Inflammatory macrophage treated with lipopolysaccharide for 4 hours (primary cell): ENCODE data around the gene METTL14.
A peak's percentile ranks its signal among the peaks of the same experiment; 100 is the strongest.

Source experiments
- DNase-seq: peaks from one replicate; pipeline ENCODE4 v3.0.0-alpha.2; 2020

The METTL14 gene

GRCh38 chr4:118734491-118735205 is 49.5 kb downstream of the METTL14 start:
- DNase-seq = no peak

- DNase-seq = no peak
Measured at GRCh38 chr4:118736900-118737299, 51.7 kb downstream of the METTL14 start.

- DNase-seq = no peak
Measured at GRCh38 chr4:118738090-118738489, 52.9 kb downstream of the METTL14 start.

- DNase-seq = no peak
Measured at GRCh38 chr4:118739022-118739713, 54.0 kb downstream of the METTL14 start.

- peak; percentile 21 for DNase-seq
Measured at GRCh38 chr4:118740869-118741268, 55.7 kb downstream of the METTL14 start.

- no peak for DNase-seq
Measured at GRCh38 chr4:118741301-118741855, 56.2 kb downstream of the METTL14 start.

GRCh38 chr4:118742050-118742449 is 56.9 kb downstream of the METTL14 start:
- DNase-seq = no peak

GRCh38 chr4:118743867-118744266 is 58.7 kb downstream of the METTL14 start:
- DNase-seq = peak; percentile 46

- peak; percentile 8 for DNase-seq
Measured at GRCh38 chr4:118745357-118745756, 60.2 kb downstream of the METTL14 start.

GRCh38 chr4:118746251-118746919 is 61.2 kb downstream of the METTL14 start:
- DNase-seq = no peak

GRCh38 chr4:118749347-118749988 is 64.3 kb downstream of the METTL14 start:
- no peak for DNase-seq

GRCh38 chr4:118751629-118752323 is 66.6 kb downstream of the METTL14 start:
- no peak for DNase-seq

- DNase-seq = no peak
Measured at GRCh38 chr4:118752551-118752950, 67.4 kb downstream of the METTL14 start.

- no peak for DNase-seq
Measured at GRCh38 chr4:118753096-118753495, 67.9 kb downstream of the METTL14 start.

- DNase-seq = no peak
Measured at GRCh38 chr4:118753685-118754084, 68.5 kb downstream of the METTL14 start.

- no peak for DNase-seq
Measured at GRCh38 chr4:118754890-118755289, 69.7 kb downstream of the METTL14 start.

- no peak for DNase-seq
Measured at GRCh38 chr4:118755438-118756226, 70.4 kb downstream of the METTL14 start.

GRCh38 chr4:118756429-118756828 is 71.2 kb downstream of the METTL14 start:
- DNase-seq = no peak

- DNase-seq = no peak
Measured at GRCh38 chr4:118756958-118757357, 71.8 kb downstream of the METTL14 start.

GRCh38 chr4:118757761-118758251 is 72.6 kb downstream of the METTL14 start:
- DNase-seq = no peak

GRCh38 chr4:118758293-118758692 is 73.1 kb downstream of the METTL14 start:
- no peak for DNase-seq
